RWPE2 (cell line): ENCODE measurements around the gene ZNF853.

ENCODE experiments used
- ATAC-seq: fragments of 200-7000 bp; cut with Tn5 transposase; 3 replicates; pipeline ENCODE4 v1.9.1; 2021; ENCODE audit warnings: low read depth
- DNase-seq: peaks from one replicate; pipeline ENCODE4 v3.0.0-alpha.2; 2020; ENCODE audit warnings: low spot score
- H3K27ac ChIP-seq: fragments of 450-650 bp; 2 replicates; pipeline ENCODE4 v1.5.1; 2017; ENCODE audit warnings: mild to moderate bottlenecking; ENCODE audit not compliant: poor library complexity, severe bottlenecking
- H3K27me3 ChIP-seq: fragments of 250-450 bp; sonication (Bioruptor Pico); 2 replicates; pipeline ENCODE4 v1.5.1; 2021; ENCODE audit warnings: mild to moderate bottlenecking, moderate library complexity; ENCODE audit not compliant: insufficient read depth, poor library complexity, severe bottlenecking
- H3K36me3 ChIP-seq: fragments of 250-450 bp; sonication (Bioruptor Pico); 2 replicates; pipeline ENCODE4 v1.5.1; 2020; ENCODE audit warnings: low read depth, mild to moderate bottlenecking, moderate library complexity
- H3K4me1 ChIP-seq: fragments of 250-450 bp; sonication (Bioruptor Pico); 2 replicates; pipeline ENCODE4 v1.5.1; 2021; ENCODE audit warnings: mild to moderate bottlenecking, moderate library complexity; ENCODE audit not compliant: insufficient read depth, poor library complexity, severe bottlenecking
- H3K4me3 ChIP-seq: fragments of 250-450 bp; sonication (Bioruptor Pico); 2 replicates; pipeline ENCODE4 v1.5.1; 2021; ENCODE audit warnings: mild to moderate bottlenecking, moderate library complexity; ENCODE audit not compliant: severe bottlenecking
- H3K9me3 ChIP-seq: fragments of 250-450 bp; sonication (Bioruptor Pico); 2 replicates; pipeline ENCODE4 v1.5.1; 2021; ENCODE audit warnings: mild to moderate bottlenecking, moderate library complexity; ENCODE audit not compliant: severe bottlenecking
- TF ChIP-seq, protein P1 (sequence below): fragments of 450-650 bp; IDR thresholded peaks from one replicate; pipeline ENCODE4 v1.5.1; 2017; ENCODE audit warnings: mild to moderate bottlenecking, moderate library complexity; ENCODE audit not compliant: poor library complexity, severe bottlenecking

Gene ZNF853

DNA sequence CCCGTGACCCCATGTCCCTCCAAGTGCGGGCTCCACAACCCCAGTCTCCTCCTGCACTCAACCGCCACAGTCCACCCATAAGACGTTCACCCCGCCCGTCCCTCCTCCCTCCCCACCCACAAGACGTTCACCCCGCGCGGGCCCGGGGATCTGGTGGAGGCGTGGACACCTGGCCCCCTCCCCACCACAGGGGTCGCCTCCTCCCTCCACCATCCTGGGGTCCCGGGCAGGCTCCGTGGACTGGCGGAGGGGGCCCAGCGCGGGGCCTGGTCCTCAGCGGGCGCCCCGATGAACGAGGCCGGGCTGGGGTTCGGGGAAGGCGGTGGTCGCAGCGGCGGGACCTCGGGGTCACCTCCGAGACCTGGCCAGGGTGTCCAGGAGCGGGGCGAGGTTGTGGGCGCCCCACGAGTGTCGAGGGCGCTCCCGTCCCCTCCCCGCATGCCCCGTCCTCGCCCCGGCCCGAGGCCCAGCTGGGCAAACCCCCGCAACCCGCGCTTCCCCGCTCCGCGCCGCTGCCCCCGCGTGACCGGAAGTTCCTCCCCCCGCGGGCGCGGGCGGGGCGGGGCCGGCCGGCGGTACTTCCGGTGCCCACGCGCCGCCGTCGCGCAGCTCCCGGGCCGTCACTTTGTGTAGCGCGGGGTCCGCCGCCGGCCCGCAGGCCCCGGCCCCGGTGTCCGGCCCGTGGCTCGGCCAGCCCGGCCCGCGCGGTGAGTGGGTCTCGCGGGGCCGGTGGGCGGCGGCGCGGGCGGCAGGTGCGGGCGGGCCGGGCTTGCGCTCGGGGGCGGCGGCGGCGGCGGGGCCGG, 21.5 kb downstream of the ZNF853 start, which contains the start of gene ZNF316:
ZNF316 (plus strand) TSS at position 578 of the 803 bp plus-strand sequence. CDS start 5,092 bp downstream, outside the sequence.
- H3K27ac ChIP-seq: peak within 1 kb of the TSS; percentile 49
- ATAC-seq: peak; percentile 52; the same call in 2 of the 3 replicates
- no peaks in the 10 kb centered on the region for H3K9me3 ChIP-seq
- H3K27me3 ChIP-seq: no peaks in the 10 kb centered on the region
- peaks cover 16% of the 10 kb centered on the region for H3K36me3 ChIP-seq
- H3K4me3 ChIP-seq: peak within 1 kb of the TSS; percentile 85
- DNase-seq: peak; percentile 46
- TF ChIP-seq, protein P1, sequence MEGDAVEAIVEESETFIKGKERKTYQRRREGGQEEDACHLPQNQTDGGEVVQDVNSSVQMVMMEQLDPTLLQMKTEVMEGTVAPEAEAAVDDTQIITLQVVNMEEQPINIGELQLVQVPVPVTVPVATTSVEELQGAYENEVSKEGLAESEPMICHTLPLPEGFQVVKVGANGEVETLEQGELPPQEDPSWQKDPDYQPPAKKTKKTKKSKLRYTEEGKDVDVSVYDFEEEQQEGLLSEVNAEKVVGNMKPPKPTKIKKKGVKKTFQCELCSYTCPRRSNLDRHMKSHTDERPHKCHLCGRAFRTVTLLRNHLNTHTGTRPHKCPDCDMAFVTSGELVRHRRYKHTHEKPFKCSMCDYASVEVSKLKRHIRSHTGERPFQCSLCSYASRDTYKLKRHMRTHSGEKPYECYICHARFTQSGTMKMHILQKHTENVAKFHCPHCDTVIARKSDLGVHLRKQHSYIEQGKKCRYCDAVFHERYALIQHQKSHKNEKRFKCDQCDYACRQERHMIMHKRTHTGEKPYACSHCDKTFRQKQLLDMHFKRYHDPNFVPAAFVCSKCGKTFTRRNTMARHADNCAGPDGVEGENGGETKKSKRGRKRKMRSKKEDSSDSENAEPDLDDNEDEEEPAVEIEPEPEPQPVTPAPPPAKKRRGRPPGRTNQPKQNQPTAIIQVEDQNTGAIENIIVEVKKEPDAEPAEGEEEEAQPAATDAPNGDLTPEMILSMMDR: no peak
- H3K4me1 ChIP-seq: no peaks in the 10 kb centered on the region

DNA sequence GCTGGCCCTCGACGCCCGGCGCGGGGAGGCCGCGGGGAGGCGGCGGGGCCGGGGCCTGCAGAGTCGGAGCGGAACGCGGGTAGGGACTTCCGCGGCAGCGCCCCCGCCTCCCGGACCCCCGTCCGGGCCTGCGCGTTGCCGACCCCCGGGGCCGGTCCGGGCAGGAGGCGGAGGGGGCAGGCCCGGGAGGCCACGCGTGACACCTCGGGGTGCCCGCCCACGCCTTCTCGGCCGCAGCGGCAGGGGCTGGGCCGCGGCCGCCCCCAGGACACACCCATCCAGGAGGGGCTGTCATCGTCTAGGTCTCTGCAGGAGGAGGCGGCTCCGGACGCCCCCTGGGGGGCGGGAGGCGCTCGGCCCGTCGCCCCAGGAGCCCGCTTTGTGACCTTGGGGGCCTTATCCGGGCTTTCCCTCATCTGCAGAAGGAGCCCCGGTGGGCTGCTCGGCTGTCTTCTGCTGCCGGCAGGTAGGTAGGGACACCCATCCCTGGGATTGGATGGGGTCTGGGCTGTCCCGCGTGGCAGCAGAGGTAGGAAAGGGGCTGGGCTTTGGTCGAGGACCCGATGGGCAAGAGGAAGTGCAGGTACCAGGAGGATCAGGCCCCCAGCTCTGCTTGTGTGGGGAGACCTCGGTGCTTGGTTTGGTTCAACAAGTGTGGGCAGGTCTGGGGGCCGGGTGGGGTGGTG, 22.3 kb downstream of the ZNF853 start:
- Histone ChIP-seq H3K36me3 (peaks cover 22% of the 10 kb centered on the region), H3K27me3 (no peaks in the 10 kb centered on the region), H3K4me1 (no peaks in the 10 kb centered on the region), H3K4me3 (peak overlapping the region; percentile 85), H3K27ac (peak overlapping the region; percentile 49), H3K9me3 (no peaks in the 10 kb centered on the region)
- DNase-seq: no peak
- TF ChIP-seq, protein P1: peak; percentile 46
- peak; percentile 46 for ATAC-seq

DNA sequence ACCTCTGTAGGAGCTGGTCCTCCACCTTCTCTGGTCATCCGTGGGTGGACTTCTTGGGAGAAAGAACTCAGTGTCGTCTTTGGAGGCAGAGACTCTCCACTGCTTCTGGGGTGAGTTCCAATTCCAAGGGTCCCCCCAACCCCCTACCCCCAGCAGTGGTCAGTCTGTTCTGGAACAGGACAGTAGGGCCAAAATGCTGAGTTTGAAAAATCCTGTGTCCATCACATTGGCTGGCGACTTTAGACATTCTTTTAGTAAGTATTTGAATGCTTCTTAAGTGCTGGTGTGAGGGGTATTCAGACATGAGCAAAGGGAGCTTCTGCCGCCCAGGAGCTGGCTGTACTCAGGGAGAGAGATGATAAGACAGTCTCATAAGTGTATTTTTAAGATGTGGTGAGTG, 23.6 kb downstream of the ZNF853 start:
- Histone ChIP-seq H3K9me3 (no peaks in the 10 kb centered on the region), H3K36me3 (peaks cover 26% of the 10 kb centered on the region), H3K27ac (no peak overlapping the region), H3K4me1 (no peaks in the 10 kb centered on the region), H3K27me3 (no peaks in the 10 kb centered on the region), H3K4me3 (no peak overlapping the region)
- DNase-seq (no peak), ATAC-seq (no peak)
- TF ChIP-seq, protein P1: no peak

DNA sequence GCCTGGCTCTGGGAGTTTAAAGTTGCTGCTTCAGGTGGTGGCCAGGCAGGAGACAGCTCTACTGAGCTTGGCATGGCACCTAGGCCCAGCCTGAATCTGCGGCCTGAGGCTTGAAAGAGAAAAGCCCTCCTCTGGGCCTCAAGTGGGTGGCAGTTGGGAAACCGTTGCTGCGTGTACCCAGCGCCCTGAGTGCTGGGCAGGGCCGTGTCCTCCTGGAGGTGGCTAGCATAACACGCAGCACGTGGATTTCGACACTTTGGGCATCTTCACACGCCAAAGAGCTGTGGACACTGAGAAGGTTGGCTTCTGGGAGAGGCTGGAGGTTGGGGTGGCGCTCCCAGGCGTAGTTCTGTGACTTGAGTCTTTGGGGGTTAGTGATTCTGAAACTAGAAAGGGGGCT, 24.2 kb downstream of the ZNF853 start:
- H3K4me1 ChIP-seq: no peaks in the 10 kb centered on the region
- H3K27me3 ChIP-seq: no peaks in the 10 kb centered on the region
- DNase-seq (no peak), ATAC-seq (no peak)
- peaks cover 32% of the 10 kb centered on the region for H3K36me3 ChIP-seq
- no peak overlapping the region for H3K27ac ChIP-seq
- H3K9me3 ChIP-seq: no peaks in the 10 kb centered on the region
- no peak overlapping the region for H3K4me3 ChIP-seq
- TF ChIP-seq, protein P1: no peak
